Hindlimb muscle (tissue), 1 donor: Measurements from ENCODE around the gene FAM107A. TPM values are rescaled to one million over a fixed set of nuclear protein-coding genes. Genes with fewer than 3 reads are reported as not detected.
A peak's percentile ranks its signal among the peaks of the same experiment; 100 is the strongest.

Experiments
- DNase-seq: peaks from one replicate; pipeline ENCODE4 v3.0.0-alpha.2; 2013
- polyA plus RNA-seq: library from polyadenylated mRNA; unstranded; fragments of 120-200 nt; gene quantifications from one replicate; pipeline ENCODE4 v1.2.1, GENCODE V29; 2013; ENCODE audit not compliant: insufficient read length

Gene FAM107A, protein sequence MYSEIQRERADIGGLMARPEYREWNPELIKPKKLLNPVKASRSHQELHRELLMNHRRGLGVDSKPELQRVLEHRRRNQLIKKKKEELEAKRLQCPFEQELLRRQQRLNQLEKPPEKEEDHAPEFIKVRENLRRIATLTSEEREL
- polyA plus RNA-seq, result 0.93 TPM

DNA sequence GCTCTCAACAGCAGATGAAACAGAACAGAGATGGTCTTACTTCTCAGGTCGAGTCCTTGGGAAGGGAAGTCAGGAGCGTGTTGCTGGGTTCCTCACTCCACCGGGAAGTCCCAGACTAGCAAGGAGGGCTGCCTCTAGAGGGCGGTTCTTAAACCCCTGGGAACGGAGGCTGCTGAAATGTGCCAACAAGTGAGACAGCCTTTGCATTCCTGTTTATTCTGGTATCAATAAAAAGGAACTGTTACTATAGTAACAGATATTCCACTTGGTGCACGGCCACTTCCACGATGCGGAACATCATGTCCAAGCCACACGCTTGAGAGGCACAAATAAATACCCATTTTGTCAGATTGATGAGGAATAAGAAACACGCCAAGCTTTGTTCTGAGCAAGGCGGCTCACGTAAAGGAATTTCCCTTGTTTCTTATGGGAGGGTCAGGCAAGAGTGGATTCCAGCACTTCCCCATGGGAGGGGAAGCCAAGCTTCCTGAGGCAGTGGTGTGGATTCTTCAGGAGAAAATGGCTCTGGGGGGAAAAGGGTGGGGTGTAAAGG lies at the start of gene FAM107A:
Gene FAM107A (minus strand): TSS at position 123 of the 553 bp plus-strand sequence. CDS start 7,531 bp downstream, outside the sequence.
- DNase-seq, result no peak

DNA sequence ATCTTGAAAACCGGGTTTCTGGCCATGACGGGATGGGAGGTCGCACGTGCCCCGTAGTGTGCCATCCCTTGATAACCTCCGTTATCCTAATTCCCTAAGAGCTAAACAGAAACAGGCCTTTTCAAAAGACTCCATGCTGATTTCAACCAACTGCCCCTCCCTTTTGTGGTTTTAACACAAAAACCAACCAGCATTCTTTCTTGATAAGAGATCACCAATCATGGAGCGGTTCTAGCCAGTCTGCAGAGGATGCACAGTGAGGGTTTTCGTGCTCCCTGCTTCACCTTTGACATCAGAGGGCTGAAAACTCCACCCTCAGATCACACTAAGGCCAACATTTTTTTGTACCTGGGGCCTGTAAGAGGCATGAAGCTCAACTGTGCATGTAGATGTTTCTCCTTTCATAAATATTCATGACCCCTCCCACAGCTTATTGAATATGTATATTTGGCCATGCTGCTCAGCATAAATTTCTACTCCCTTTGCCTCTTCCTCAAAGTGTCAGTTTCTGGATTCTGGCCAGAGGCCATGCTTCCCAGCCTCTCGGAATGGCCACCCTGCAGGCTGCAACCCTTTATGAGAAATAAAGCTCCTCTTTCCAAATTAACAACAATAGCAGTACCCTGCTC lies 48.1 kb upstream of the FAM107A start:
- DNase-seq, result no peak

DNA sequence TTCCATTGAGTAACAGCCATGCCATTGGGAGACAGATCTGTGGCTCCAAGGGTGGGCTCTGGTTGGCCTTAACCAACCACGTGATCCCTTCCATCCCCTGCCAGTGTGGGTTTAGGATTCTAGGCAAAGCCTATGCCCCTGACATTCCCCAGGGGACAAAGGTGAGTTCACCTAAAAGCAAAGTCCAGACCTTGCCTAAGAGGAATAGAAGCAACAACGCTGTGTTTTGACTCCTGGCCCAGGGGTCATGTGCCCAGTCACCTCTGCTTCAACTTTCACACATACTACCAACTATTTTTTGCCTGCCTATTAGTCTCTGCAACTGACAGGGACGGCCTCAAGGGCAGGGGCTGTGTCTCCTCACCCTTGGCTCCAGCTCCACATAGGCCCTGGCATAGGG lies 47.4 kb upstream of the FAM107A start:
- no peak for DNase-seq

DNA sequence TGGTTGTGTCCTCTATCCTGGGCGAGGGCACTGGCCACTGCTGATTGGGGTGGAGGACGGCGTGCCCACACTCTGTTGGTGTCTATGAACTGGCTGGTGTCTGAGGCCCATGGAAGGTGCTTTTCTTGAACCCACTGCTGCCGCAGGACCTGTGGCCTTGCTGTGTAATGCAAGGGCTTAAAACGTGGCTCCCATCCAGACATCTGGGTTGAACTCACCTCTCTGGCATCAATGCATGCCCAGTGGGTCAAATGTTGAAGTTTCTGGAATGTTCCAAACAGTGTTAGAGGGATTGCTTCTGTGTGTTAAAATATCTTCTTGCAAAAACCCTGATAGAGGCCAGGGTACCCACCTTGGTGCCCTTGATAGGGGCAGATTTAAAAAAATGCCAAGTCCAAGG lies 46.8 kb upstream of the FAM107A start:
- DNase-seq, result no peak

DNA sequence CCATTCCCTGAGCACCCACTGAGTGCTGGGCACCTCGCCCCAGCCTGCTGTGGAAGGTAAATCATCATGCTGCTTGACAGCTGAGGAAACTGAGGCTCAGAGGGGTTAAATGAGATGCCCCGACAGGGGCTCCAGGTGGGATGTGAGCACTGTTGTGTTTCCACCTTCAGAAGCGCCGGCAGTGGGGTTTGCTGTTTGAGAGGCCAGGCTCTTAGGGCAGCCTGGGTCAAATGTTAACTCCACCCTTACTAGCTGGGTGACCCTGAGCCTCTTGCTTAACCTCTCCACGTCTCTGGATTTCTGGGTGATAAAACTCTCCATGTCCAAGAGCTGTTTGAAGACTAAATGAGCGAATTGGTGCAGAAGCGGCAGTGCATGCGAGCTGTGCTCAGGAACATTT lies 46.3 kb upstream of the FAM107A start:
- no peak for DNase-seq

DNA sequence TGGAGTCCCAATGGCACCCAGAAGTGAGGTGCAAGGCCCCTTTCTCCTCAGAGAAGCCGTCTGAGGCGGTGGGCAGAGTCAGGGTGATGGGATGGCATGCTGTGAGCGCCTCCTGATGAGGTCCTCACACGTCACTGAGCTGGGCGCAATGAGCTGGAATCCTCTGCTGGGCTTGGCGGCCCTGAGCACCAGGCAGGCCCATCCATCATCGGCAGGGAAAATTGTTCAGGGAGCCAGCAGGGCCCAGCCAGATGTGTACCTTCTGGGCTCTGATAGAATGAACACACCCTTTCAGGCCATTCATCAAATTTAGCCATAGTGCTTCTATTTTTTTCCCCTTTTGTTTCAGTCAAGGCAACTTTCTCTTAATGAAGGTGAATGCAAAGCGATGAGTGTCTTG lies 45.7 kb upstream of the FAM107A start:
- DNase-seq, result no peak

DNA sequence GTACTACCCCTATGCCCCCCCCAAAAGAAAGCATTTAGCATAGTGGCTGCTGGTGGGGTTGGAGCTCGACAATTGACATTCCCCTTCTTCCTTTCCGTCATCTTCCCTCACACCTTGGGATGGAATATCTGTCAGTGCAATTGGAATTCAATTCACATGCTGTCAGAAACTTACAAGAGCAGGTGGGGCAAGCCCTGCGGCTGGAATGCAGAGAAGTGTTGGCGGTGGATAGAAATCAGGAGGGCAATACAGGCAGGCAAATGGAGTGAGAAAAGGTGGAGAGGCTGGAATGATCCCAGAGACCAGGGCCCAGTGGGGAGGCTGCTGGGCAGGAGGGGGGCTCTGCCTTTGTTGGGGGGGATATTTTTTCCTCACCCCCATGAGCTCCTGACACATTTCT lies 45.2 kb upstream of the FAM107A start:
- no peak for DNase-seq

DNA sequence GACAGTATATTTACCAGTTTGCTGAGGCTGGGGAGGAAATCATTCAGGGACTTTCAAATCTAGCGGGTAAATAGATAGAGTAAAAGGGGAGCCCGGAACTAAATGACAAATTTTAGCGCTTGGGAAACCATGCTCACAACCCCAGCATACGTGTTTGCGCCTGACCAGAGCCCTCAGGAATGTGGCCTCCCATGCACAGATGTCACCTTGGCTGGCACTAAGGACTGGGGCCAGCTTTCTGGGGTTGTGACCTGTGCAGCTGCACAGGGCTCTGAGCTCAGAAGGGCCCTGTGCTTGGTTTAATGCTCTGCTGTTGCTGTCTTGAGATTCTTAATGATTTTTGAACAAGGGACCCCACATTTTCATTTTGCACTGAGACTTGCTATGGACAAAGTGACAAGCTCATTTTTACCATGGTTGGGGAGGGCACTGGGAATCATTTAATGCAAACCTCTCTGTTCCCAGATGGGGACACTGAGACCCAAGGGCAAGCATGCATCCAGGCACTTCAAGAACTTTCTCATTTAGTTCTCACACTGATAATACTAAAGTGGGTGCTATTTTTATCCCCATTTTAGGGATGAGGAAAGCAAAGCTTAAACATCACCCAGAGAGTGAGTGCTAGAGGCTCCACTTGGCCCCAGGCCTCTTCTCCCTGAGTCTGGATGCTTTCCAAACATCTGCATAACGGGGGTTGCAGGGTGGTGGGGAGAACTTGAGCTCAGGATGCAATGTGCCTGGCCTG lies 44.1 kb upstream of the FAM107A start:
- DNase-seq, result no peak

DNA sequence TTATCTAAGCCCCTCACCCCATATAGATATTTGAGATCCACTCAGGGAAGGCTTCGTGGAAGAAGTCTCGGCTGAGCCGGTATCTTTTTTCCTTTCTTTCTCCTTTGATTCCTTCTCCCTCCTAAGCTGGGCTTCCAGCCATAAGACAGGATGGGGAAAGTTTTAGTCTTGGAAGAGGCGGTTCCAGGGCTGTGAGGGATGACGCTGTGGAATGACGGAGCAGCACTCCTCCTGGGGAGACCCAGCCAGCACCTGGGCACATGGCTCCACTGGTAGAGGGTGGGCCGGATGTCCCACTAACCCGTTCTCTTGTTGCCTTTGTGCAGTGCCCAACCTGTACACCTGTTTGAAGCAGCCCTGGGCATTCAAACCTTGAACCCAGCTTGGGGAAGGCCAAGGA lies 43.2 kb upstream of the FAM107A start:
- DNase-seq, result peak; percentile 54

DNA sequence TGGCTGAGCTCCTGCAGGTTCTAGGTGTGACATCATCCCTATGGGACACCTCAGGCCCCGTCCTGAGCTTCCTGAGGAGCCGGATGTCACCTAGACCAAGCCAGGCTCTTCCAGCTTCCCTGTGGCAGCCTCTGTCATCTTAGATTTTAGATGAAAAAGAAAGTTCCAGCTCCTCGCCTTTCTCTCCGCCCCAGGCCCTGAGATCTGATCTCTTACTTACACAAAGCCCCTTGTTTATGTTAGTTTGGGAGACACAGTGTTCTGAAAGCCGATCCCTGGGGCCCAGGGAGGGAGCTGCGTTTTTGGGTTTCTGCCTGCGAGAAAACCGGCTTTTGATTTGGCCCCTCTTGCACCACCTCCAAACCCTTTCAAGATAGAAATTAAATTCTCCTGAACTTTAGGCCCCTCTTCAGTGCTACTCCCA lies 40.2 kb upstream of the FAM107A start:
- DNase-seq, result peak; percentile 42

DNA sequence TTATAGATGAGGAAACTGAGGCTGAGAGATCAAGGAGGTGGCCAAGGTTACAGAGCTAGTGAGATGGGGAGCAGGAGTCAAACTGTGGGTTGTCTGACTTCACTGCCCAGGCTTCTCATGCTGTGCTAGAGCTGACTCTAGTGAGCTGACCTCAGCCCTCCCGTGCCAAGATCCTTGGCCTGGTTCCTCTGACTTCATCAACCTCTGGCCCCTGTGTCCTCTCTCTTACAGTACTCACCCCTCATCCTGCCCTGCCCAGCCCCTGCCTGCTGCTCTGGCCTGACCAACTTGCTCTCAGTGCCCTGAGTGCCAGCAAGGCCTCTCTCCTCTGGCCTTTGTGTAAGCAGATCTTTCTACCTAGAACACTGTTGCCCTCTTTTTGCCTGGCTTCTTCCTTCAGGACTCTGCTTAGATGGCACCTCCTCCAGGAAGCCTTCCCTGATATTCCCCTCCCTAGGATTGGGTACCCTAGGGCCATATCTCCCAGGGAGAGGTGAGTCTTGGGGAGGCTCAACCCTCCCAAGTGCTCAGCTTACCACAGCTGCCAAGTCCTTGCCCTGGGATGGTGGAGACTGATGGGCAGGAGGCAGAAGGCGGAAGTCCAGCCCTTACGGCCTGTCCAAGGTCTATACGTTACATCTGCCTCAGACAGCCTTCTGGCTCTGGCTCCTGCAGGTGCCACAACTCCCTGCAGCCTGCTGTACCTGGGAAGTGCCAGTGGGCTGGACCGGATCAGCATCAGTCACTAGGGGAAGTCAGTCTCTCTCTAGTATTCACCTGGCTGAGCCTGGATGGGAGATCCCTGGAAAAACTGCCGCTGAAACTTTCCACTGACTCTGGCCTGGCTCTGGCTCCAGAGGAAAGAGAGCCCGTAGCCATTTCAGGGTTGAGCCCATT lies 36.3 kb upstream of the FAM107A start:
- no peak for DNase-seq

DNA sequence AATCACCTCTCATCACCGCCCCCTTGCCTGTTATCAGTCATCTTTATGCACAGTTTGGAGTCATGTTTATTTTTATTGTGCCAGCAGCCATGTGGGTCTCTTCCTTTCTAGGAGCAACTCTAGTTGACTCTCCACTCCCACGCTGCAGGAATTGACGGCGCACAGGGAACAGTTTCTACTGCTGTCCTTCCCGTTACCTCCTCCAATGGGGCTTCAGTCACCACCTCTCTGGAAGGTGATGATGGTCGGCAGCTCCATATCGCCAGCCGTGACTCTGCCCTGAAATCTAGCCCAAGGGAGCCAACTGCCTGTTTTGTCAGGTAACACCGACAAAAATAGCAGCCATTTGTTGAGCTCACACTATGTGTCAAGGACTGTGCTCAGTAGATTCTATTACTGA lies 35.6 kb upstream of the FAM107A start:
- no peak for DNase-seq

DNA sequence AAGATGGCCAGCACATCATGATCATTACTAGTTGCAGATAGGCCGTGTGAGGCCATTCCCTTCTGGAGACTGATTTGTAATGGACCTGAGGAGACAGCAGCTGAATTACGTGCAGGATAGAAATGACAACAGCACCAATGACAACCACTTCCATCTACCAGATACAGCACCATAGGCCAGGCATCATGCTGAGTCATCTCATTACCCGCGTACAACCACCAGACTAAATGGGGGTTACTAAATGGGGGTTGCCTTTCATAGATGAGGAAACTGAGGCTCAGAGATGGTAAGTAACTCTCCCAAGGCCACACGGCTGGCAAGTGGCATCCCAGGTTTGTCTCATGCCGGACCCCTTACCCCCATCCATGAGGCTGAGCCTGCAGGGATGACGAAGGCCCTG lies 32.8 kb upstream of the FAM107A start:
- DNase-seq, result no peak

DNA sequence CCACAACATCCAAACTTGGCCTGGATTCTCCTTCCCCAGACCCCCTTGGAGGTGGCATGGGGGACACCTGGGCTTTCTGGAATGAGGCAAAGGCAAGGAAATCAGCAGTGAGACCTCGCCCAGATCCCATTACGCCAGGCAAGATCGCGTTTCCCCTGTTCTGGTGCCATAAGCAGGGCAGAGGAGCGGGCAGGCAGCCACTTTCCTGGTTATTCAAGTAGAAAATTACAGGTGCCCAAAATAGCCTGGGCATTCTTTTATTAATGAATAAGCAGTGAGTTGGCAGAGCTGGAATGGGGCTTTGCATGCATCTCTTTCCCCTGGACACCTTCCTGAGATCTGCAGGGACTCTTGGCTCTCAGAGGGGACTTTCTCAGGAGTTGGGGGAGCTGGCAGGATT lies 31.5 kb upstream of the FAM107A start:
- DNase-seq, result no peak

DNA sequence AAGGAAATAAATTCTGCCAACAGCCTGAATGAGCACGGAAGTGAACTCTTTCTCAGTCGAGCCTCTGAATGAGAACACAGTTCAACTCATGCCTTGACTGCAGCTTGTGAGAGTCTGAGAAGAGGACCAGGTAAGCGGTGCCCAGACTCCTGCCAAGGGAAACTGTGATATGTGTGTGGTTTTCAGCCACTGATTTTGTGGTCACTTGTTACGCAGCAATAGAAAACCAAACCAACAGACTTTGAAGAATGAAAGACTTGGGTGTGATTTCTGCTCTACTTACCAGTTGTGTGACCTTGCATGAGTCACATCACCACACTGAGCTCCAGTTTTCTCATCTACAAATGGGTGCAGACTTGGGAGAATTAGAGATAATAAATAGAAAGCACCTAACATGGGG lies 30.6 kb upstream of the FAM107A start:
- DNase-seq, result no peak

DNA sequence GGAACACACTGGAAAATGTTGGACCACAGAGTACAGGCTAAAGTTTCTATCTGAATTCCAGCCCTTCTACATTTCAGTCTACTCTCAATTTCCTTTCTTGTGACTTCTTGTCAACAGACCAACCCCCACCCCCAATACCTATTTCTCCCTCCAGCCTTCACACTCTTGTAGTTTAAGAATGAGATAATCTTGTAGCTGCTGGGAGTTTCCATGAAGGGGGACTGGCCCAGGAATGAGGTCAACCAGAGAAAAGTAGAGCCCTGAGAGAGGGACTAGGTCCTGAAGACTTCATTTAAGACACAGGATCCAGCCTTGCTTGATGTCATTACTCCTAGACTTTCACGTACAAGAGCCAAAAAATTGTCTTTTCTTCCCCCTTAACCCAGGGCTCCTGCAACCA lies 29.5 kb upstream of the FAM107A start:
- no peak for DNase-seq

DNA sequence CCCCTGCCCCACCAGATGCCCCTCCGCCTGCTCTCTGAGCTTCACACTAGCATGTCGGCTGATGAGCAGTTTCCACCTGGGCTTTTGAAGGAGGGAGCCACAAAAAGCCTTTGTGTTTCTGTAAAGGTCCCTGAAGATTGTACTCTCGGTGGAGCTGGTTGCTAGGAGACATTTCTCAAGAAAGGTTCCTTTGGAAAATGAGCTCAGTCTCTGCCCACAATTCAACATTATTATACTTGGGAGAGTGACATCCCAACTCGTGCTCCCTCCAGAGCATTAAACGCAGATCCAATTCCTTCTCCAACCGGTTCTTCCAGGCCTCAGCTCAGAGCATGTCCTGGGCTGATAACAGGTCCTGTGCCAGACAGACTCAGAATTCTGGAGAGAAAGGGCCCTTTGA lies 26.8 kb upstream of the FAM107A start:
- no peak for DNase-seq

DNA sequence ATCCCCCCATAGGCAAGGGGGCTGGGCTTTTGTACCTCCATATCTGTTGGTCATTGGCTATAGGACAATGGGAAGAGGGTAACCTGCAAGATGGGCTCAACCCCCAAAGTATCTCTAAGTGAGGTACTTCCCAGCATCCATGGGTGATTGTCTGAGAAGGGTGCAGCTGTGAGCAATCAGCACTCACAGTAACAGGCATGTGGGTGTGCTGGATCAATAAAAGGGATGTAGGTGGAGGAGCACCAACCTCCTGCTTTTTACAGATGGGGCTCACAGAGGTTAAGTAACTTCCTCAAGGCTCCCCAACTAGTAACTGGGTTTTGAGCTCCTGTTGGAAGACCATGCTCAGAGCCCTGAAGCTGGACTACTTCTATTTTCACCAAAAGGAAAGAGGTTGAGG lies 26.4 kb upstream of the FAM107A start:
- DNase-seq, result no peak

DNA sequence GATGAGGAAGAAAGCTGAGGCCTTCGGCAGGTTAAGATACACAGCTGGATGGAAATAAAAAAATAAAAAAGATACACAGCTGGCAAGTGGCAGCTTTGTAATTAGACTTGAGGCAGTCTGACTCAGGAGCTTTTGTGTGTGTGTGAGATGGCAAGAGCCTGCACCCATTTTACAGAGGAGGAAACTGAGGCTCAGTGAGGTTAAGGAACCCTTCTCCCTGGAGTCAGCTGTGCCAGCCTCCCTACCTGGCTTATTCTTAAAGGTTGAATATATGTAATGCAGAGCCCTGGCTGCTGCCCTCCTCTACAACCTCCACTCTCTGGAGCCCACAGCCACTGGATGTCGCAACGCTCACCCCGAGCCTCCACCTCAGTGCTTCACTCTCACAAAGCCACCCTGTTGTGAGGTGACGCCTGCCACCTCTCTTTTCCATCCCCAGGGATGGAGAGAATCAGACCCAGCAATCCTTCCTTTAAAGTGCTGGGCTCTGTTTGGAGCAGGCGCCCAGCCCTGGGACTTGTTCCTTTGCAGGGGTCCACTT lies 20.6 kb upstream of the FAM107A start:
- DNase-seq, result no peak

DNA sequence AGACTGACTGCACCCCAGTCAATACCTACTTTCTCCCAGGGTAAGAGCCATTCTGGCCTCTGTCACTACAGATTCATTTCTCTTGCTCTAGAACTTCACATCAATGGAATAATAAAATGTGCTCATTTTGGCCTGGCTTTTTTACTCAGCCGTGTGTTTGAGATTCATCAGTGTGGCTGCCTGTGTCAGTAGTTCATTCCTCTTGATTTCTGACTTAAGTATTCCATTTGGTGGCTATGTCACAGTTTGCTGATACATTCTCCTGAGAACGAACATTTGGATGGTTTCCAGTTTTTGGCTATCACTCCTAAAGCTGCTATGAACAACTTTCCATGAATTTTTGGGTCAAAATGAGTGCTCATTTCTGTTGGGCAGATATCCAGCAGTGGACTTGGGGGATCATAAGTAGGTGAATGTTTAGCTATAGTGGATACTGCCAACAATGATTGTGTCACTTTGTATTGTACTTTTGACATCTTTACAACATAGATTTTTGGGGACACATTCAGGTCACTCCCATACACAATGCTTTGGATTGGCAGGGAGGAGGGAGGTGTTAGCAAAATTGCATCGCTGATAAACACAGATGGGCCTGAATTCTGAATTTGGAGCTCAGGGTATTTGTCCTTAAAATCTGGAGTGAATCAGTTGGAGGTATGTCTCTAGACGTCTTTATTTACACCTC lies 19.8 kb upstream of the FAM107A start:
- no peak for DNase-seq

DNA sequence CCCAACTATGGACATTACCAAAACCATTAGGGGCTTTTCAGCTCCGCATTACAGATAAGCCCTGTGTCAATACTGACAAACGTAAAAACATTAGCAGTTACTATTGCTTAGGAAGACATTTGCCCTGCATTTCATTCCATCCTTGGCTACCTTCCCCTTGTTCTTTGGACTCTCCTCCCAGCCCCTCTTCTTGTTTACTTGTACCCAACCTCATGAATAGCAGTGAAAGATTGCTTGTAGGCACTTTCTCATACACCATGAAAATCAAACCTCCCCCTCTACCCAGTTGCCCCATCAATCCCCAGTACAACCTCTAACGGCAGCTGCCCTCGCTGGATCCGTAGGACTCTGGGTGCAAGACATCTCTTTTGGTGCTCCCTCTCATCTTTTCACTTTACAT lies 16.9 kb upstream of the FAM107A start:
- no peak for DNase-seq
